ENCODE data around the gene ANXA10. TPM values are rescaled to one million over a fixed set of nuclear protein-coding genes. Genes with fewer than 3 reads are reported as not detected.
A peak's percentile ranks its signal among the peaks of the same experiment; 100 is the strongest.

ANXA10 gene
- total and polyA plus RNA-seq, 2 of the 4 experiments (the other 2 are of a cell fraction) = 0.44 to 0.72 TPM

GRCh38 chr4:168124008-168124641 lies 31.8 kb downstream of the ANXA10 start:
- no TSS peak for BruUV-seq (replicated peaks)
- Histone ChIP-seq H2BK20ac (ENCODE audit: low read depth, low read length) (peak overlapping the region; percentile 91; the same call in 1 of the 2 replicates), H3K79me1 (ENCODE audit: low read depth in 1 of 2, low read length in 2 of 2) (no peaks in the 10 kb centered on the region), H3K56ac (ENCODE audit: extremely low read depth, insufficient read depth, low read length) (no peak overlapping the region), H4K5ac (ENCODE audit: low read depth, low read length) (no peak overlapping the region; the same call in 1 of the 2 replicates), H3K18ac (ENCODE audit: low read depth, low read length) (peak overlapping the region; percentile 76; the same call in 1 of the 2 replicates), H4K91ac (ENCODE audit: insufficient read depth, low read depth, low read length) (no peak overlapping the region; the same call in 1 of the 2 replicates), H3K27me3 (ENCODE audit: control insufficient read depth, insufficient read depth, low read length) (no peaks in the 10 kb centered on the region), H2BK5ac (ENCODE audit: low read depth, low read length, poor library complexity, severe bottlenecking) (peak overlapping the region; percentile 86), H4K8ac (ENCODE audit: low read depth in 2 of 2, low read length in 2 of 2) (peak overlapping the region; percentile 4 to 84; a peak in 2 of 4 replicates), H3K27ac (ENCODE audit: insufficient read depth, low read length) (0 out of 2 replicates have a peak overlapping the region, but pooled peaks have one; percentile 14), H2BK15ac (ENCODE audit: low read depth, low read length) (peak overlapping the region; percentile 12; the same call in 1 of the 3 replicates), H3K9me1 (ENCODE audit: insufficient read depth, low read length) (no peaks in the 10 kb centered on the region; the same call in 1 of the 2 replicates), H3K4ac (ENCODE audit: low read depth, low read length) (peak overlapping the region; percentile 77), H3K23ac (ENCODE audit: low read depth, low read length) (peak overlapping the region; percentile 77; the same call in 1 of the 2 replicates), H2AFZ (replicated peaks; ENCODE audit: low read length, poor library complexity) (peak overlapping the region; percentile 19), H2BK120ac (ENCODE audit: low read depth, low read length) (peak overlapping the region; percentile 81), H2AK9ac (replicated peaks; ENCODE audit: low read depth, low read length, poor library complexity) (no peak overlapping the region), H3K4me2 (ENCODE audit: low read depth, low read length) (peak overlapping the region; percentile 30; the same call in 1 of the 2 replicates), H3K14ac (replicated peaks; ENCODE audit: low read depth, low read length) (peak overlapping the region; percentile 79), H3K4me1 (ENCODE audit: control insufficient read depth, insufficient read depth, low read length) (peaks cover 2% of the 10 kb centered on the region; the same call in 1 of the 2 replicates), H3K9ac (ENCODE audit: low read depth, low read length) (no peak overlapping the region), H4K20me1 (ENCODE audit: insufficient read depth, low read length) (no peaks in the 10 kb centered on the region), H2AK5ac (ENCODE audit: low read depth, low read length) (no peak overlapping the region), H3K36me3 (ENCODE audit: control insufficient read depth, insufficient read depth, low read length) (no peaks in the 10 kb centered on the region), H3K4me3 (ENCODE audit: insufficient read depth, low read depth, low read length) (no peak overlapping the region), H3K9me3 (ENCODE audit: control insufficient read depth, insufficient read depth, low read length) (no peaks in the 10 kb centered on the region)
- DNase-seq = peak; percentile 88
- 74% methylated on average over 5 of the region's 5 CpGs; no CpG with 5 or more reads in 1 of the 2 experiments for WGBS, 2 experiments (ENCODE audit: extremely low coverage in 2 of 2, insufficient read length in 1 of 2)
- intact Hi-C loops (cut with micrococcal nuclease) = no loop called here
- dilution Hi-C loops (cut with HindIII; ENCODE audit: low sequenced_read_pairs, unreplicated experiment) = no loop called here
- peak; percentile 34; the same call in 1 of the 2 replicates for TF ChIP-seq MAFK (IDR thresholded peaks at IDR 0.05; ENCODE audit: low read depth, low read length)
- TF ChIP-seq SMC3 (IDR thresholded peaks at IDR 0.05; ENCODE audit: low read depth, low read length) = no peak
- TF ChIP-seq POLR2A (IDR thresholded peaks at IDR 0.05; ENCODE audit: low read depth, low read length) = peak; percentile 35; the same call in 1 of the 2 replicates
- TF ChIP-seq CHD1 (IDR thresholded peaks at IDR 0.05; ENCODE audit: low read depth, low read length) = no peak
- peak; percentile 50; the same call in 1 of the 2 replicates for TF ChIP-seq FOS (IDR thresholded peaks at IDR 0.05; ENCODE audit: low read depth, low read length)
- peak; percentile 36; the same call in 1 of the 2 replicates for TF ChIP-seq CEBPB (IDR thresholded peaks at IDR 0.05; ENCODE audit: low read depth, low read length)
- no peak for TF ChIP-seq BHLHE40 (IDR thresholded peaks at IDR 0.05; ENCODE audit: low read depth, low read length)
- no peak for TF ChIP-seq MXI1 (IDR thresholded peaks at IDR 0.05; ENCODE audit: borderline replicate concordance, low read depth, low read length)
- ATAC-seq (ENCODE audit: low read depth) = peak; percentile 90
- ChIA-PET CTCF (no interaction called here), POLR2A (ENCODE audit: unreplicated experiment) (no interaction called here)
- in situ Hi-C loops (cut with MboI; ENCODE audit: low sequenced_read_pairs) = no loop called here
